GM21825 (cell line): ENCODE data around the gene ABI3BP.
"Not testable (repeated sequence)": the region's sequence is repeated elsewhere in the genome, so short reads cannot be mapped to it uniquely, and the experiment has no call there.

Source experiments
- ATAC-seq: cut with Tn5 transposase; IDR thresholded peaks from one replicate; pipeline ENCODE4 v1.9.1; 2021; ENCODE audit warnings: mild to moderate bottlenecking, moderate library complexity; ENCODE audit not compliant: unreplicated experiment

The ABI3BP gene

GRCh38 chr3:100993309-100993708, at the start of gene ABI3BP:
ABI3BP (minus strand) TSS chr3:100993421; CDS start chr3:100993384, 37 bp downstream.
- no peak for ATAC-seq

GRCh38 chr3:101039285-101039684, 46.1 kb upstream of the ABI3BP start:
- no peak for ATAC-seq

GRCh38 chr3:101038880-101039279, 45.7 kb upstream of the ABI3BP start:
- ATAC-seq = no peak

- no peak for ATAC-seq
These were observed 45.2 kb upstream of the ABI3BP start for GRCh38 chr3:101038393-101038792.

GRCh38 chr3:101037613-101038012, 44.4 kb upstream of the ABI3BP start:
- no peak for ATAC-seq

- ATAC-seq = no peak
These were observed 43.5 kb upstream of the ABI3BP start for GRCh38 chr3:101036676-101037075.

- ATAC-seq = no peak
These were observed 43.0 kb upstream of the ABI3BP start for GRCh38 chr3:101036213-101036618.

GRCh38 chr3:101027286-101027685, 34.1 kb upstream of the ABI3BP start:
- no peak for ATAC-seq

GRCh38 chr3:101026881-101027280, 33.7 kb upstream of the ABI3BP start:
- no peak for ATAC-seq

GRCh38 chr3:101026244-101026643, 33.0 kb upstream of the ABI3BP start:
- ATAC-seq = no peak

GRCh38 chr3:101020351-101021015, 27.3 kb upstream of the ABI3BP start:
- no peak for ATAC-seq

- ATAC-seq = no peak
These were observed 23.8 kb upstream of the ABI3BP start for GRCh38 chr3:101017017-101017416.

- ATAC-seq = not testable (repeated sequence)
These were observed 19.1 kb upstream of the ABI3BP start for GRCh38 chr3:101012312-101012711.

GRCh38 chr3:101011136-101011535, 17.9 kb upstream of the ABI3BP start:
- no peak for ATAC-seq

- no peak for ATAC-seq
These were observed 17.1 kb upstream of the ABI3BP start for GRCh38 chr3:101010296-101010695.

GRCh38 chr3:101009386-101009785, 16.2 kb upstream of the ABI3BP start:
- no peak for ATAC-seq

- ATAC-seq = no peak
These were observed 5.9 kb upstream of the ABI3BP start for GRCh38 chr3:100999160-100999559.

- ATAC-seq = no peak
These were observed 1.6 kb upstream of the ABI3BP start for GRCh38 chr3:100994809-100995208.

GRCh38 chr3:100994187-100994586, 966 bp upstream of the ABI3BP start:
- no peak for ATAC-seq

GRCh38 chr3:100992231-100993012, 799 bp downstream of the ABI3BP start:
- no peak for ATAC-seq

GRCh38 chr3:100988080-100988479, 5.1 kb downstream of the ABI3BP start:
- ATAC-seq = no peak

- no peak for ATAC-seq
These were observed 8.9 kb downstream of the ABI3BP start for GRCh38 chr3:100984308-100984707.
